MM.1S (cell line): ENCODE measurements around the gene PROX1.

Experiments used
- DNase-seq: peaks from one replicate; pipeline ENCODE4 v3.0.0-alpha.2; 2015
- H2AFZ ChIP-seq: fragments of 300-600 bp; sonication (generic); 2 replicates; pipeline ENCODE4 v1.6.0; 2016; ENCODE audit warnings: antibody characterized with exemption, low read length
- H3F3A ChIP-seq: fragments of 300-600 bp; sonication (generic); 2 replicates; pipeline ENCODE4 v1.6.1; 2016; ENCODE audit warnings: mild to moderate bottlenecking, antibody characterized with exemption, low read length, moderate library complexity, mixed read lengths; ENCODE audit not compliant: insufficient read depth
- H3K27ac ChIP-seq: fragments of 300-600 bp; sonication (generic); 2 replicates; pipeline ENCODE4 v1.5.1; 2016; ENCODE audit warnings: mild to moderate bottlenecking, low read length
- H3K27me3 ChIP-seq: fragments of 300-600 bp; sonication (generic); replicated peaks from 2 replicates; pipeline ENCODE4 v1.6.0; 2016; ENCODE audit warnings: low read length; ENCODE audit not compliant: insufficient read depth
- H3K36me3 ChIP-seq: fragments of 300-600 bp; sonication (generic); replicated peaks from 2 replicates; pipeline ENCODE4 v1.6.1; 2016; ENCODE audit warnings: mild to moderate bottlenecking, low read length, mixed read lengths; ENCODE audit not compliant: insufficient read depth
- H3K4me1 ChIP-seq: fragments of 300-600 bp; sonication (generic); 2 replicates; pipeline ENCODE4 v1.6.1; 2016; ENCODE audit warnings: low read length, mixed read lengths
- H3K4me2 ChIP-seq: fragments of 300-600 bp; sonication (generic); 2 replicates; pipeline ENCODE4 v1.6.0; 2016; ENCODE audit warnings: low read depth, low read length
- H3K4me3 ChIP-seq: fragments of 300-600 bp; sonication (generic); 2 replicates; pipeline ENCODE4 v1.5.1; 2016; ENCODE audit warnings: low read length, mixed read lengths
- H3K79me2 ChIP-seq: fragments of 300-600 bp; sonication (generic); 2 replicates; pipeline ENCODE4 v1.6.1; 2016; ENCODE audit warnings: mixed run types, low read length, mixed read lengths
- H3K9ac ChIP-seq: fragments of 300-600 bp; sonication (generic); 2 replicates; pipeline ENCODE4 v1.6.1; 2016; ENCODE audit warnings: low read length, mixed read lengths
- H3K9me2 ChIP-seq: fragments of 300-600 bp; sonication (generic); replicated peaks from 2 replicates; pipeline ENCODE4 v1.6.1; 2016; ENCODE audit warnings: mild to moderate bottlenecking, low read length, mixed read lengths; ENCODE audit not compliant: insufficient read depth
- H3K9me3 ChIP-seq: fragments of 300-600 bp; sonication (generic); replicated peaks from 2 replicates; pipeline ENCODE4 v1.6.1; 2016; ENCODE audit warnings: mild to moderate bottlenecking, low read length, mixed read lengths; ENCODE audit not compliant: insufficient read depth
- H4K20me1 ChIP-seq: fragments of 300-600 bp; sonication (generic); 2 replicates; pipeline ENCODE4 v1.6.1; 2016; ENCODE audit warnings: mild to moderate bottlenecking, low read length, moderate library complexity, mixed read lengths; ENCODE audit not compliant: insufficient read depth
- CTCF ChIP-seq: fragments of 300-600 bp; sonication (generic); IDR thresholded peaks from 2 replicates; pipeline ENCODE4 v1.5.1; 2016; ENCODE audit warnings: antibody characterized with exemption, low read length, mixed read lengths
- EZH2 ChIP-seq: fragments of 300-600 bp; sonication (generic); optimal IDR thresholded peaks from 2 replicates; pipeline ENCODE3; 2017; ENCODE audit warnings: low read depth, mild to moderate bottlenecking, antibody characterized with exemption, low read length, mixed read lengths
- EZH2phosphoT487 ChIP-seq: fragments of 300-600 bp; sonication (generic); IDR thresholded peaks from 2 replicates; pipeline ENCODE4 v1.6.1; 2018; ENCODE audit warnings: antibody characterized with exemption, low read length

Gene PROX1

DNA sequence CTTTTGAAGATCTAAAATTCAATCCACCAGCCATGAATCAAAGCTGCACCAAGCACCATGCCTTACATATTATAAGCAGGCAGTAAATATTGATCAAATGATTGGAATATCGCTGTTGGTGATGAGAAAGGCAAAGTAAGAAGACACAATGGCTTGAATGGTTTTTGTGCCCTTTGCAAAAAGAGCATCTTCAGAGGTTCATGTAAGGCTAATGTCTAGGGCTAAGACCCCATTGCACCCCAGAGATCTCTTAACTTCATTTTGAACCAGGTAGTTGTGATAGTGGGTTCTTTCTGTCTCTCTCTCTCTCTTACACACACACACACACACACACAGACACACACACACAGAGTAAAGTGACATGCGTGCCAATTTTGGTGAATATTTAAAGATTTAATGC is 12.0 kb downstream of the PROX1 start:
- no peaks in the 10 kb centered on the region for H4K20me1 ChIP-seq
- no peak for DNase-seq
- no peak overlapping the region for H3K4me3 ChIP-seq
- H3K27me3 ChIP-seq = no peaks in the 10 kb centered on the region
- H3K4me2 ChIP-seq = no peak overlapping the region
- H3K4me1 ChIP-seq = no peaks in the 10 kb centered on the region
- H3K27ac ChIP-seq = no peak overlapping the region
- no peak for TF ChIP-seq CTCF
- no peak for TF ChIP-seq EZH2phosphoT487
- no peak for TF ChIP-seq EZH2
- H3K79me2 ChIP-seq = no peaks in the 10 kb centered on the region
- no peaks in the 10 kb centered on the region for H3K36me3 ChIP-seq
- no peak overlapping the region for H3K9ac ChIP-seq
- no peak overlapping the region for H2AFZ ChIP-seq
- peaks cover 9% of the 10 kb centered on the region; the same call in 1 of the 2 replicates for H3F3A ChIP-seq
- no peaks in the 10 kb centered on the region for H3K9me3 ChIP-seq
- no peaks in the 10 kb centered on the region for H3K9me2 ChIP-seq

DNA sequence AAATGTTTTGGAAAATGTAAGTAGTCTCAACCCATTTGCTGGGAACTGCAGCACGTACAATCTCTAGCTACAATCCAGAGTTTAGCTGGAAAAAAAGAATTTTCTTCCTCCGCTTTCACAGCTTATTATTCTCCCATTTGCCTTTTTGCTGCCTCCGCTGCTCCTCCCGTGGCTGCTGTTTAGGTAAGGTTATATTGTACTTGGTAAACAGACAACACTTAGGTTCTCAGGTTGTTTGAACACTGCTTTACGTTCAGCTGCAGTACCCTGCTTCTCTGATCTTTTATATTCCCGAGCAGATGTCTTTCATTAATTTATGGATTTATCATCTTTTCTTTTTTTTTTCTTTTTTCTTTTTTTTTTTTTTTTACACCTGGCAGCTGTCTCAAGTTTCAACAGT is 14.3 kb downstream of the PROX1 start:
- DNase-seq = no peak
- no peaks in the 10 kb centered on the region for H3K9me3 ChIP-seq
- no peak overlapping the region for H3K9ac ChIP-seq
- no peaks in the 10 kb centered on the region for H3K9me2 ChIP-seq
- H3F3A ChIP-seq = no peaks in the 10 kb centered on the region; the same call in 1 of the 2 replicates
- TF ChIP-seq EZH2 = no peak
- no peak for TF ChIP-seq CTCF
- no peak for TF ChIP-seq EZH2phosphoT487
- H4K20me1 ChIP-seq = no peaks in the 10 kb centered on the region
- no peaks in the 10 kb centered on the region for H3K4me1 ChIP-seq
- H3K36me3 ChIP-seq = no peaks in the 10 kb centered on the region
- H3K27ac ChIP-seq = no peak overlapping the region
- H2AFZ ChIP-seq = no peak overlapping the region
- no peak overlapping the region for H3K4me3 ChIP-seq
- H3K4me2 ChIP-seq = no peak overlapping the region
- H3K79me2 ChIP-seq = no peaks in the 10 kb centered on the region
- H3K27me3 ChIP-seq = no peaks in the 10 kb centered on the region

DNA sequence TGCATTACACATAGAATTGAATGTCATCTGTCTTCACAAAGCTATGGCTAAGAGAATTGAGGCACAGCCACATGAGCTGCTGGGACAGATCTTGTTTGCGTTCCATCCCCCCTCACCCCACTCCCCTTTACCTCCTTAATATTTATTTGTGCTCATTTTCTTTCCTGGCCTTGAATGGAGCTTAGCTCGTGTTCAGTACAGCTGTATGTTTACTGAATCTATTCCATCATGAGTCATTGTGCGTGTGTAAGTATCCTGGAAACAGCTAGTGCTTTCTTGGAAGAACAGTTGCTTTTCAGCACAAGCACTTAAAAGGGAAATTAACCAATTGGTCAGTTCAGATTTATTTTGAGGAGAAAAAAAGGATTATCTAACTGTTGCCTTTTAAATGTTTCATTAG is 14.7 kb downstream of the PROX1 start:
- H3K27ac ChIP-seq = no peak overlapping the region
- no peaks in the 10 kb centered on the region; the same call in 1 of the 2 replicates for H3F3A ChIP-seq
- TF ChIP-seq EZH2 (no peak), EZH2phosphoT487 (no peak), CTCF (no peak)
- H3K4me2 ChIP-seq = no peak overlapping the region
- no peaks in the 10 kb centered on the region for H3K79me2 ChIP-seq
- no peak overlapping the region for H3K9ac ChIP-seq
- H3K9me2 ChIP-seq = no peaks in the 10 kb centered on the region
- no peaks in the 10 kb centered on the region for H3K27me3 ChIP-seq
- H2AFZ ChIP-seq = no peak overlapping the region
- H3K4me3 ChIP-seq = no peak overlapping the region
- H4K20me1 ChIP-seq = no peaks in the 10 kb centered on the region
- no peaks in the 10 kb centered on the region for H3K36me3 ChIP-seq
- no peaks in the 10 kb centered on the region for H3K9me3 ChIP-seq
- DNase-seq = no peak
- no peaks in the 10 kb centered on the region for H3K4me1 ChIP-seq
